ENCODE data around the gene CX3CL1.

Gene CX3CL1

GRCh38 chr16:57395026-57395425, 22.7 kb downstream of the CX3CL1 start:
- ATAC-seq = no peak
- TF ChIP-seq TOX (CRISPR knock-in tag; IDR thresholded peaks at IDR 0.05; ENCODE audit: borderline replicate concordance) (no peak), BACH2 (CRISPR knock-in tag; IDR thresholded peaks at IDR 0.05; ENCODE audit: borderline replicate concordance) (no peak), SNAI2 (CRISPR knock-in tag; IDR thresholded peaks at IDR 0.05) (no peak), CSRNP3 (CRISPR knock-in tag; IDR thresholded peaks at IDR 0.05) (no peak), ZNF8 (CRISPR knock-in tag; IDR thresholded peaks at IDR 0.05) (no peak), RARB (CRISPR knock-in tag; IDR thresholded peaks at IDR 0.05) (no peak), PATZ1 (CRISPR knock-in tag; IDR thresholded peaks at IDR 0.05; ENCODE audit: borderline replicate concordance) (no peak), GLIS3 (CRISPR knock-in tag; IDR thresholded peaks at IDR 0.05) (no peak), PPARA (CRISPR knock-in tag; IDR thresholded peaks at IDR 0.05; ENCODE audit: borderline replicate concordance) (no peak), CREB5 (CRISPR knock-in tag; IDR thresholded peaks at IDR 0.05; ENCODE audit: low read depth) (no peak), ZFP3 (CRISPR knock-in tag; IDR thresholded peaks at IDR 0.05) (no peak), ZFP30 (CRISPR knock-in tag; IDR thresholded peaks at IDR 0.05) (no peak), TCF4 (CRISPR knock-in tag; IDR thresholded peaks at IDR 0.05; ENCODE audit: borderline replicate concordance) (no peak), TSHZ2 (CRISPR knock-in tag; IDR thresholded peaks at IDR 0.05) (no peak), OSR1 (CRISPR knock-in tag; IDR thresholded peaks at IDR 0.05) (no peak), ZNF565 (CRISPR knock-in tag; conservative IDR thresholded peaks at IDR 0.05; ENCODE audit: low read depth) (no peak), POU6F1 (CRISPR knock-in tag; IDR thresholded peaks at IDR 0.05; ENCODE audit: borderline replicate concordance, low read depth) (no peak)

- no peak for ATAC-seq
- TF ChIP-seq ZNF8 (CRISPR knock-in tag; IDR thresholded peaks at IDR 0.05) (no peak), CSRNP3 (CRISPR knock-in tag; IDR thresholded peaks at IDR 0.05) (no peak), ZNF565 (CRISPR knock-in tag; conservative IDR thresholded peaks at IDR 0.05; ENCODE audit: low read depth) (no peak), GLIS3 (CRISPR knock-in tag; IDR thresholded peaks at IDR 0.05) (no peak), TSHZ2 (CRISPR knock-in tag; IDR thresholded peaks at IDR 0.05) (no peak), CSDC2 (CRISPR knock-in tag; IDR thresholded peaks at IDR 0.05) (no peak), PPARA (CRISPR knock-in tag; IDR thresholded peaks at IDR 0.05; ENCODE audit: borderline replicate concordance) (no peak), TCF4 (CRISPR knock-in tag; IDR thresholded peaks at IDR 0.05; ENCODE audit: borderline replicate concordance) (no peak), POU6F1 (CRISPR knock-in tag; IDR thresholded peaks at IDR 0.05; ENCODE audit: borderline replicate concordance, low read depth) (no peak), ZNF70 (CRISPR knock-in tag; IDR thresholded peaks at IDR 0.05) (no peak), ISL1 (CRISPR knock-in tag; IDR thresholded peaks at IDR 0.05) (no peak), CREB5 (CRISPR knock-in tag; IDR thresholded peaks at IDR 0.05; ENCODE audit: low read depth) (no peak), ARNTL (CRISPR knock-in tag; IDR thresholded peaks at IDR 0.05; ENCODE audit: borderline replicate concordance, low read depth) (no peak), RARB (CRISPR knock-in tag; IDR thresholded peaks at IDR 0.05) (no peak), SNAI2 (CRISPR knock-in tag; IDR thresholded peaks at IDR 0.05) (no peak), ZFP30 (CRISPR knock-in tag; IDR thresholded peaks at IDR 0.05) (no peak)
Observed at GRCh38 chr16:57396786-57397185, 24.5 kb downstream of the CX3CL1 start.

All from SK-N-SH treated with all-trans-retinoic acid at 6 μM for 48 hours (cell line).